AG04450 (cell line): ENCODE results near the gene PPP1R13B. TPM values are rescaled to one million over a fixed set of nuclear protein-coding genes. Genes with fewer than 3 reads are reported as not detected.

Experiments used
- CTCF ChIA-PET: fragments of 300-600, 350-600 bp; formaldehyde crosslinking; extraction: SDS; loops from one replicate; lab custom pipeline; 2022; ENCODE audit warnings: antibody characterized with exemption, inconsistent platforms; lab: Charles Lee
- POLR2A ChIA-PET: fragments of 350-600 bp; formaldehyde crosslinking; extraction: SDS; loops from one replicate; lab custom pipeline; 2021; ENCODE audit warnings: antibody characterized with exemption, inconsistent platforms; lab: Yijun Ruan, JAX
- DNase-seq: peaks from one replicate; pipeline ENCODE4 v3.0.0-alpha.2; 2011; ENCODE audit warnings: low read depth, low spot score
- H3K27ac ChIP-seq: one replicate; pipeline ENCODE4 v1.5.1; 2012; ENCODE audit warnings: low read depth, low read length, control low read depth
- H3K27me3 ChIP-seq: one replicate; pipeline ENCODE4 v1.6.0; 2012; ENCODE audit warnings: low read length; ENCODE audit not compliant: control insufficient read depth, insufficient read depth
- H3K4me3 ChIP-seq: 2 replicates; pipeline ENCODE4 v1.5.1; 2011; ENCODE audit warnings: mild to moderate bottlenecking, low read depth, low read length, control low read depth
- H3K9me3 ChIP-seq: 2 replicates; pipeline ENCODE4 v1.5.1; 2012; ENCODE audit warnings: low read length; ENCODE audit not compliant: control insufficient read depth, insufficient read depth
- CTCF ChIP-seq: IDR thresholded peaks from 2 replicates; pipeline ENCODE4 v1.5.1; 2011; ENCODE audit warnings: low read depth, low read length, control low read depth, inconsistent platforms
- polyA plus RNA-seq: library from polyadenylated mRNA; depleted of rRNA; stranded (reverse); fragments of >200 nt; gene quantifications from 2 replicates; pipeline ENCODE4 v1.2.3, GENCODE V29; 2011

The PPP1R13B gene
- polyA plus RNA-seq, 1 experiment: 0.62 TPM

- Histone ChIP-seq H3K4me3 (no peak overlapping the region), H3K9me3 (no peaks in the 10 kb centered on the region; the same call in 1 of the 2 replicates), H3K27ac (no peak overlapping the region), H3K27me3 (no peaks in the 10 kb centered on the region)
- TF ChIP-seq CTCF: no peak
- POLR2A ChIA-PET: no interaction called here
- CTCF ChIA-PET: interaction anchor here (1.6 kb wide), 1 partner anchor 8 kb away, joined by 3 read pairs; no protein-coding TSS in a partner anchor
- DNase-seq: no peak
Observed at GRCh38 chr14:103734081-103734888, 113.1 kb downstream of the PPP1R13B start.

GRCh38 chr14:103733651-103734050 lies 113.7 kb downstream of the PPP1R13B start:
- ChIA-PET CTCF (interaction anchor here (1.6 kb wide), 1 partner anchor 8 kb away, joined by 3 read pairs; no protein-coding TSS in a partner anchor), POLR2A (interaction anchor here (1.2 kb wide), 1 partner anchor 18 kb away, joined by 3 read pairs; the partner anchor contains the start of genes XRCC3 and ZFYVE21)
- no peak for TF ChIP-seq CTCF
- Histone ChIP-seq H3K4me3 (no peak overlapping the region), H3K27ac (no peak overlapping the region), H3K27me3 (no peaks in the 10 kb centered on the region), H3K9me3 (no peaks in the 10 kb centered on the region; the same call in 1 of the 2 replicates)
- no peak for DNase-seq

- no peak for DNase-seq
- TF ChIP-seq CTCF: no peak
- no peak overlapping the region for H3K27ac ChIP-seq
- CTCF ChIA-PET: interaction anchor here (1.6 kb wide), 1 partner anchor 9 kb away, joined by 3 read pairs; no protein-coding TSS in a partner anchor
- POLR2A ChIA-PET: interaction anchor here (1.2 kb wide), 1 partner anchor 18 kb away, joined by 3 read pairs; the partner anchor contains the start of genes XRCC3 and ZFYVE21
- no peaks in the 10 kb centered on the region; the same call in 1 of the 2 replicates for H3K9me3 ChIP-seq
- no peak overlapping the region for H3K4me3 ChIP-seq
- no peaks in the 10 kb centered on the region for H3K27me3 ChIP-seq
Observed at GRCh38 chr14:103732868-103733620, 114.3 kb downstream of the PPP1R13B start.

GRCh38 chr14:103731916-103732867 lies 115.2 kb downstream of the PPP1R13B start:
- no peak for TF ChIP-seq CTCF
- CTCF ChIA-PET: no interaction called here
- POLR2A ChIA-PET: interaction anchor here (1.2 kb wide), 1 partner anchor 17 kb away, joined by 3 read pairs; the partner anchor contains the start of genes XRCC3 and ZFYVE21
- H3K27ac ChIP-seq: no peak overlapping the region
- H3K9me3 ChIP-seq: no peaks in the 10 kb centered on the region; the same call in 1 of the 2 replicates
- no peak overlapping the region for H3K4me3 ChIP-seq
- no peak for DNase-seq
- no peaks in the 10 kb centered on the region for H3K27me3 ChIP-seq
